ENCODE results near the gene CUBN. TPM values are rescaled to one million over a fixed set of nuclear protein-coding genes. Genes with fewer than 3 reads are reported as not detected.

CUBN gene
- total and polyA plus RNA-seq, 2 of the 13 experiments (the other 11 are each of a cell fraction or from before 2014, with no cell fraction given): 0.27 to 0.32 TPM

DNA sequence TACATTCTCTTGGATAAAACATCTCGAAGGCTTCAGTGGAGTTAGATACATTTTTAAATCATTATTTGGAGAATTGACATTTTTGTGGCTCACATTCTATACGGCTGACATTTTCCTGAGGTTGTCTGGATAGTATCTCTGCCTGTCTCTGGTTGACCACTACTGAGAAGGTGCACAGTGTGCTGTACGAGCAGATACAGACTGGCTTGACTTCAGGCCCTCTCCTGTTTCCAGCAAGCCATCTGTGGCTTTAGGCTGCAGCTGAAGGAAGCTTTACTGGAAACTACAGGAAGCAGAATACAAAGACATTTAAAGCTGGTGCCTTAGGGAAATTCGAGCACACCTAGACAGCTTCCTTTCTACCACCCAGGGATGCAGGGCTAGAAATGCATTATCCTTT is 273.0 kb downstream of the CUBN start:
- no peaks in the 10 kb centered on the region for H3K36me3 ChIP-seq (replicated peaks in 1 of 2; ENCODE audit: control insufficient read depth in 1 of 2, insufficient read depth in 2 of 2, low read length in 2 of 2)
- no peaks in the 10 kb centered on the region for H3K9me3 ChIP-seq (ENCODE audit: low read length)
- DNase-seq (ENCODE audit: low spot score) (no peak), FAIRE-seq (no peak), ATAC-seq (no peak)
- H3K9ac ChIP-seq (ENCODE audit: insufficient read depth, low read depth, low read length): no peak overlapping the region
- BruUV-seq (replicated peaks): no TSS peak
- intact Hi-C loops (cut with micrococcal nuclease; ENCODE audit: unreplicated experiment): no loop called here
- no peak for TF ChIP-seq ZNF570 (CRISPR knock-in tag; IDR thresholded peaks at IDR 0.05; ENCODE audit: borderline replicate concordance)
- TF ChIP-seq ZFP36L2 (CRISPR knock-in tag; IDR thresholded peaks at IDR 0.05): no peak
- TF ChIP-seq ARNTL (CRISPR knock-in tag; IDR thresholded peaks at IDR 0.05): no peak
- TF ChIP-seq TCF7L2 (IDR thresholded peaks at IDR 0.05; ENCODE audit: low read depth, low read length): no peak
- TF ChIP-seq, protein P1, sequence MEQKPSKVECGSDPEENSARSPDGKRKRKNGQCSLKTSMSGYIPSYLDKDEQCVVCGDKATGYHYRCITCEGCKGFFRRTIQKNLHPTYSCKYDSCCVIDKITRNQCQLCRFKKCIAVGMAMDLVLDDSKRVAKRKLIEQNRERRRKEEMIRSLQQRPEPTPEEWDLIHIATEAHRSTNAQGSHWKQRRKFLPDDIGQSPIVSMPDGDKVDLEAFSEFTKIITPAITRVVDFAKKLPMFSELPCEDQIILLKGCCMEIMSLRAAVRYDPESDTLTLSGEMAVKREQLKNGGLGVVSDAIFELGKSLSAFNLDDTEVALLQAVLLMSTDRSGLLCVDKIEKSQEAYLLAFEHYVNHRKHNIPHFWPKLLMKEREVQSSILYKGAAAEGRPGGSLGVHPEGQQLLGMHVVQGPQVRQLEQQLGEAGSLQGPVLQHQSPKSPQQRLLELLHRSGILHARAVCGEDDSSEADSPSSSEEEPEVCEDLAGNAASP (CRISPR knock-in tag; IDR thresholded peaks at IDR 0.05; ENCODE audit: borderline replicate concordance): no peak
- no peak for TF ChIP-seq KMT2A (CRISPR knock-in tag; IDR thresholded peaks at IDR 0.05)
- TF ChIP-seq ZNF235 (CRISPR knock-in tag; IDR thresholded peaks at IDR 0.05; ENCODE audit: borderline replicate concordance): no peak
- TF ChIP-seq ARNT (IDR thresholded peaks at IDR 0.05): no peak
- no peak for TF ChIP-seq ZNF432 (CRISPR knock-in tag; IDR thresholded peaks at IDR 0.05; ENCODE audit: borderline replicate concordance)
- TF ChIP-seq ZNF670 (CRISPR knock-in tag; IDR thresholded peaks at IDR 0.05; ENCODE audit: borderline replicate concordance): no peak
- TF ChIP-seq, protein P2, sequence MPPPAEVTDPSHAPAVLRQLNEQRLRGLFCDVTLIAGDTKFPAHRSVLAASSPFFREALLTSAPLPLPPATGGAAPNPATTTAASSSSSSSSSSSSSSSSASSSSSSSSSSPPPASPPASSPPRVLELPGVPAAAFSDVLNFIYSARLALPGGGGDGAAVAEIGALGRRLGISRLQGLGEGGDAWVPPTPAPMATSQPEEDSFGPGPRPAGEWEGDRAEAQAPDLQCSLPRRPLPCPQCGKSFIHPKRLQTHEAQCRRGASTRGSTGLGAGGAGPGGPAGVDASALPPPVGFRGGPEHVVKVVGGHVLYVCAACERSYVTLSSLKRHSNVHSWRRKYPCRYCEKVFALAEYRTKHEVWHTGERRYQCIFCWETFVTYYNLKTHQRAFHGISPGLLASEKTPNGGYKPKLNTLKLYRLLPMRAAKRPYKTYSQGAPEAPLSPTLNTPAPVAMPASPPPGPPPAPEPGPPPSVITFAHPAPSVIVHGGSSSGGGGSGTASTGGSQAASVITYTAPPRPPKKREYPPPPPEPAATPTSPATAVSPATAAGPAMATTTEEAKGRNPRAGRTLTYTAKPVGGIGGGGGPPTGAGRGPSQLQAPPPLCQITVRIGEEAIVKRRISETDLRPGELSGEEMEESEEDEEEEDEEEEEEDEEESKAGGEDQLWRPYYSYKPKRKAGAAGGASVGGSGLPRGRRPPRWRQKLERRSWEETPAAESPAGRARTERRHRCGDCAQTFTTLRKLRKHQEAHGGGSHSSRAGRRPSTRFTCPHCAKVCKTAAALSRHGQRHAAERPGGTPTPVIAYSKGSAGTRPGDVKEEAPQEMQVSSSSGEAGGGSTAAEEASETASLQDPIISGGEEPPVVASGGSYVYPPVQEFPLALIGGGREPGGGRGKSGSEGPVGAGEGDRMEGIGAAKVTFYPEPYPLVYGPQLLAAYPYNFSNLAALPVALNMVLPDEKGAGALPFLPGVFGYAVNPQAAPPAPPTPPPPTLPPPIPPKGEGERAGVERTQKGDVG (CRISPR knock-in tag; IDR thresholded peaks at IDR 0.05; ENCODE audit: borderline replicate concordance): no peak
- TF ChIP-seq ZNF644 (CRISPR knock-in tag; IDR thresholded peaks at IDR 0.05; ENCODE audit: low read depth): no peak
- no peaks in the 10 kb centered on the region for H3K27me3 ChIP-seq (ENCODE audit: control insufficient read depth in 1 of 2, insufficient read depth in 2 of 2, low read length in 2 of 2)
- POLR2A ChIA-PET: no interaction called here
- H3K27ac ChIP-seq (ENCODE audit: extremely low read length, insufficient read depth, low read length): no peak overlapping the region
- no peak overlapping the region for H2AFZ ChIP-seq (ENCODE audit: low read length)
- no peaks in the 10 kb centered on the region for H4K20me1 ChIP-seq (ENCODE audit: insufficient read depth, low read length)
- H3K4me1 ChIP-seq (ENCODE audit: insufficient read depth, low read length): no peaks in the 10 kb centered on the region
- H3K4me2 ChIP-seq (ENCODE audit: low read depth, low read length): no peak overlapping the region
- H3K79me2 ChIP-seq (ENCODE audit: insufficient read depth, low read length): no peaks in the 10 kb centered on the region
- H3K4me3 ChIP-seq (replicated peaks in 1 of 3; ENCODE audit: insufficient read depth in 1 of 3, low read depth in 2 of 3, low read length in 3 of 3): no peak overlapping the region
- 19% methylated on average over 4 of the region's 4 CpGs for WGBS (ENCODE audit: low lambda C conversion rate)
- in situ Hi-C loops (cut with HindIII; ENCODE audit: extremely low pct_ligation_motif_present, low pct_unique_long_range_greater_than_20kb): no loop called here
- CTCF ChIA-PET (ENCODE audit: low intra/inter-chr PET ratio, low total read pairs): no interaction called here
